Progenitor cell of endocrine pancreas (in vitro differentiated cells): Measurements from ENCODE around the gene GPD1L. TPM values are rescaled to one million over a fixed set of nuclear protein-coding genes. Genes with fewer than 3 reads are reported as not detected.
"Not testable (repeated sequence)": the region's sequence is repeated elsewhere in the genome, so short reads cannot be mapped to it uniquely, and the experiment has no call there.

ENCODE experiments used
- DNase-seq: peaks from one replicate; pipeline ENCODE4 v3.0.0; 2021; ENCODE audit warnings: low spot score; ENCODE audit not compliant: unreplicated experiment
- H3K27ac Mint-ChIP-seq: 2 replicates; pipeline ENCODE4 v1.8.0; 2021; ENCODE audit warnings: mild to moderate bottlenecking, moderate library complexity, mixed read lengths
- H3K27me3 Mint-ChIP-seq: 2 replicates; pipeline ENCODE4 v1.8.0; 2021; ENCODE audit warnings: mixed read lengths
- H3K36me3 Mint-ChIP-seq: 2 replicates; pipeline ENCODE4 v1.8.0; 2022; ENCODE audit warnings: mixed read lengths; ENCODE audit not compliant: insufficient read depth
- H3K4me1 Mint-ChIP-seq: 2 replicates; pipeline ENCODE4 v1.8.0; 2021; ENCODE audit warnings: low read depth, mixed read lengths
- H3K4me3 Mint-ChIP-seq: 2 replicates; pipeline ENCODE4 v1.8.0; 2021; ENCODE audit warnings: low read depth, mild to moderate bottlenecking, moderate library complexity, mixed read lengths
- H3K9me3 Mint-ChIP-seq: 2 replicates; pipeline ENCODE4 v1.8.0; 2021; ENCODE audit warnings: low read depth, mixed read lengths
- CTCF ChIP-seq: fragments of 200-600 bp; sonication (generic); IDR thresholded peaks from one replicate; pipeline ENCODE4 v1.5.0; 2021; ENCODE audit warnings: antibody characterized with exemption, mild to moderate bottlenecking; ENCODE audit not compliant: unreplicated experiment
- total RNA-seq: library from RNA; stranded (reverse); gene quantifications from 2 replicates; pipeline ENCODE4 v1.2.1, GENCODE V29; 2021

GPD1L gene
- total RNA-seq, 1 donor from 2014 or later = 13.8 TPM

GRCh38 chr3:32111560-32111959 lies 5.1 kb downstream of the GPD1L start:
- H3K4me1 Mint-ChIP-seq = peaks cover 12% of the 10 kb centered on the region
- DNase-seq = no peak

GRCh38 chr3:32113566-32113965 lies 7.1 kb downstream of the GPD1L start:
- Mint-ChIP-seq H3K4me3 (no peak overlapping the region), H3K9me3 (peaks cover 4% of the 10 kb centered on the region), H3K27ac (no peak overlapping the region), H3K36me3 (no peaks in the 10 kb centered on the region), H3K4me1 (peaks cover 13% of the 10 kb centered on the region), H3K27me3 (peaks cover 15% of the 10 kb centered on the region)
- TF ChIP-seq CTCF = no peak
- no peak for DNase-seq

More at GRCh38 chr3:32111560-32111959, 5.1 kb downstream of the GPD1L start:
- no peak overlapping the region for H3K27ac Mint-ChIP-seq
- H3K4me3 Mint-ChIP-seq = no peak overlapping the region
- peaks cover 30% of the 10 kb centered on the region for H3K27me3 Mint-ChIP-seq
- peaks cover 4% of the 10 kb centered on the region for H3K9me3 Mint-ChIP-seq
- no peak for TF ChIP-seq CTCF
- H3K36me3 Mint-ChIP-seq = no peaks in the 10 kb centered on the region

GRCh38 chr3:32113981-32114545 lies 7.6 kb downstream of the GPD1L start:
- no peak overlapping the region for H3K27ac Mint-ChIP-seq
- H3K4me1 Mint-ChIP-seq = peaks cover 13% of the 10 kb centered on the region

GRCh38 chr3:32114546-32115386 lies 8.3 kb downstream of the GPD1L start:
- H3K4me3 Mint-ChIP-seq, H3K9me3 Mint-ChIP-seq, DNase-seq, H3K27me3 Mint-ChIP-seq, H3K36me3 Mint-ChIP-seq, H3K27ac Mint-ChIP-seq: not testable (repeated sequence)
- H3K4me1 Mint-ChIP-seq = peaks cover 12% of the 10 kb centered on the region

More at GRCh38 chr3:32113981-32114545, 7.6 kb downstream of the GPD1L start:
- Mint-ChIP-seq H3K36me3 (no peaks in the 10 kb centered on the region), H3K27me3 (peaks cover 13% of the 10 kb centered on the region), H3K9me3 (peaks cover 4% of the 10 kb centered on the region), H3K4me3 (no peak overlapping the region)
- TF ChIP-seq CTCF = no peak
- no peak for DNase-seq

- TF ChIP-seq CTCF = no peak
- no peak for DNase-seq
- Mint-ChIP-seq H3K9me3 (peaks cover 4% of the 10 kb centered on the region), H3K27me3 (no peaks in the 10 kb centered on the region), H3K4me1 (peaks cover 14% of the 10 kb centered on the region), H3K36me3 (no peaks in the 10 kb centered on the region), H3K27ac (no peak overlapping the region), H3K4me3 (no peak overlapping the region)
Measured at GRCh38 chr3:32117320-32117719, 10.9 kb downstream of the GPD1L start.
